Measurements from ENCODE around the gene FHL2.

The FHL2 gene

GRCh38 chr2:105371810-105372209 lies 27.0 kb downstream of the FHL2 start:
- TF ChIP-seq GATA2 (IDR thresholded peaks at IDR 0.05; ENCODE audit: low read depth, low read length) (no peak), GATA3 (IDR thresholded peaks at IDR 0.05; ENCODE audit: low read depth, low read length) (no peak)

DNA sequence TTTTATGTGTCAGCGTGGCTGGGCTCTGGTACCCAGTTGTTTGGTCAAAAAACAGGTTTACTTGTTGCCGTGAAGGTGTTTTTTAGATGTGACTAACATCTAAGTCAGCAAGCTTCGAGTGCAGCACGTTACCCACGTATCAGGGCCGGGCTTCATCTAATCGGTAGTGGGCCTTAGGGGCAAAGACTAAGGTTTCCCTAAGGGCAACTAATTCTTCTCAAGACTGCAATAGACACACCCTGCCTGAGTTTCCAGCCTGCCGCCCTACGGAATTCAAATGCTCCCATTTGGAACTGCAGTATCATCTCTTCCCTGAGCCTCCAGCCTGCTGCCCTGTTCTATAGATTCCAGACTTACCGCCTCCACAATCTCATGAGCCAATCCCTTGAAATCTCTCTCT lies 27.7 kb downstream of the FHL2 start:
- TF ChIP-seq GATA3 (IDR thresholded peaks at IDR 0.05; ENCODE audit: low read depth, low read length) (no peak), GATA2 (IDR thresholded peaks at IDR 0.05; ENCODE audit: low read depth, low read length) (no peak)

- no peak for TF ChIP-seq GATA2 (IDR thresholded peaks at IDR 0.05; ENCODE audit: low read depth, low read length)
- TF ChIP-seq GATA3 (IDR thresholded peaks at IDR 0.05; ENCODE audit: low read depth, low read length): no peak
These were observed 28.8 kb downstream of the FHL2 start for GRCh38 chr2:105369777-105370690.

GRCh38 chr2:105368759-105369408 lies 30.0 kb downstream of the FHL2 start:
- TF ChIP-seq GATA3 (IDR thresholded peaks at IDR 0.05; ENCODE audit: low read depth, low read length): no peak
- TF ChIP-seq GATA2 (IDR thresholded peaks at IDR 0.05; ENCODE audit: low read depth, low read length): no peak

GRCh38 chr2:105365206-105365605 lies 33.6 kb downstream of the FHL2 start:
- no peak for TF ChIP-seq GATA2 (IDR thresholded peaks at IDR 0.05; ENCODE audit: low read depth, low read length)
- no peak for TF ChIP-seq GATA3 (IDR thresholded peaks at IDR 0.05; ENCODE audit: low read depth, low read length)

- TF ChIP-seq GATA2 (IDR thresholded peaks at IDR 0.05; ENCODE audit: low read depth, low read length): no peak
- TF ChIP-seq GATA3 (IDR thresholded peaks at IDR 0.05; ENCODE audit: low read depth, low read length): no peak
These were observed 34.3 kb downstream of the FHL2 start for GRCh38 chr2:105364436-105365139.

DNA sequence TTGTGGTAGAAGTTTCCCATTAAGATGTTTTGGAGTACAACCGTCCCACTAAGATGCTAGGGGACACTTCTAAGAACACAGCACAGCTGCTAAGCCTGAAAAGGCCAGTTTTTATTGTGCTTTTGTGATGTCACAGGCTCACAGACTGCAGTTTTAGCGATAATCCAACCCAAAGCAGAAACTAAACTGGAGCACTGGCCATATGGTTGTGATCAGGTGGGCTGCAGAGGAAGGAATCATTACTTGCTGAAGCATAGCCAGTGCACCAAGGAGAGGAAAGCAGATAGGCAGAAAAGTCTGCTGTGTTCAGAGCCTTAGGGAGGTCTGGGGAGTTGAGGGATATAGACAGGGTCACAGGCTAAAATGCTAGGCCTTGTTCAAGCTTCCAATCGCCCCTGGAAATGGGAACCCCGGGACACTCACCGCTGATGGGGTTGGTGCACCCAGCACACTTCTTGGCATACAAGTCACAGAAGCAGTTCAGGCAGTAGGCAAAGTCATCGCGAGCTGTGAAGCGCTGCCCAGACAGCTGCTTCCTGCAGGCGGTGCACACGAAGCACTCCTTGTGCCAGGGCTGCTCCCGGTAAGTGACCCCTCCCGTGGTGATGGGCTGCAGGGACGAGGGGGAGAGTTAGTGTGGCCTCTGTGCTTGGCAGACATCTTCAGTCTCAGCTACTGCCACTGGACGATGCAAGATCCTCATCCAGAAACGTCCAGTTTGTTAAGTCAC lies 35.8 kb downstream of the FHL2 start:
- no peak for TF ChIP-seq GATA2 (IDR thresholded peaks at IDR 0.05; ENCODE audit: low read depth, low read length)
- no peak for TF ChIP-seq GATA3 (IDR thresholded peaks at IDR 0.05; ENCODE audit: low read depth, low read length)

- TF ChIP-seq GATA3 (IDR thresholded peaks at IDR 0.05; ENCODE audit: low read depth, low read length) (no peak), GATA2 (IDR thresholded peaks at IDR 0.05; ENCODE audit: low read depth, low read length) (no peak)
These were observed 37.6 kb downstream of the FHL2 start for GRCh38 chr2:105361102-105361889.

DNA sequence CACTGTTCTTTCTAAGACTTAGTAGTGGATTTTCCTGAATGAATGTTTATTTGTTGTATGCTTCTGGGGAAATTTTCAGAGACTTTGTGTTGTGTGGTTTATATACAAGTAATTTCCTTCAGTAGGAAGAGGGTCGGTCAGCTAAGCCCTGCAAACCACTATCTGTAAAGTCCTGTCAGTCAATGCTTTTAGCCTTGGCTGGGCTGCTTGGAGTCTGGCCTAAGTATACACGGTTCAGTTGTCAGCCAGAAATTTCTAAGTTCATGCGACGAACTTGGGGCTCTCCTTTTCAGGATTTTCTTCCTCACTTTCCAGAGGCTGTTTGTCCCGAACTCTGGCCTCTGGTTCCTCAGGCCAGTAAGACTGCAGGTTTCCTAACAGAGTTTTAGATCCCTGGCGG lies 40.3 kb downstream of the FHL2 start:
- no peak for TF ChIP-seq GATA2 (IDR thresholded peaks at IDR 0.05; ENCODE audit: low read depth, low read length)
- no peak for TF ChIP-seq GATA3 (IDR thresholded peaks at IDR 0.05; ENCODE audit: low read depth, low read length)

GRCh38 chr2:105357122-105357521 lies 41.7 kb downstream of the FHL2 start:
- TF ChIP-seq GATA3 (IDR thresholded peaks at IDR 0.05; ENCODE audit: low read depth, low read length) (no peak), GATA2 (IDR thresholded peaks at IDR 0.05; ENCODE audit: low read depth, low read length) (no peak)

DNA sequence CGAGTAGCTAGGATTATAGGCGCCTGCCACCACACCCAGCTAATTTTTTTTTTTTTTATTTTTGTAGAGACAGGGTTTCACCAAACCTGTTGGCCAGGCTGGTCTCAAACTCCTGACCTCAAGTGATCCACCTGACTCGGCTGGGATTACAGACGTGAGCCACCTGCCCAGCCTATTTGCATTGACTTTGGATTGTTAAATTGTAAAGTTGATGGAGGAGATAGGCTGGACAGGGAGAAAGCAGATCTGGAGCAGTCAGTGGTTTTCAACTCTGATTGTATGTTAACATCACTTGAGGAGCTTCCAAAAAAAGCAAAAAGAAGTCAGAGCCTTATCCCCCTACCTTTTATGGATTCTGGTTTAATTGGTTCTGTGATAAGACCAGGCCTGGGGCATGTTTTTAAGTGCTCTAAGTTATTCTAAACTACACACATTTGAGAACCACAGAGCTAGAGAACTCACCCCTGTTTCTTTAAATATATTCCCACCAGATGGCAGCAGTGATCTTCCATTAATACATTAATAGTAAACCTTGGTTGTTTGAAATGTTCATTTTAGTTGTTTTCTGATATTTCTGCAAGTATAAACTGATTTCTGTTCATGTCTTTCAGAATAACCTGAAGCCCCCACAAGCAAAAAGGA lies 54.0 kb downstream of the FHL2 start:
- TF ChIP-seq GATA2 (IDR thresholded peaks at IDR 0.05; ENCODE audit: low read depth, low read length): no peak

GRCh38 chr2:105339414-105339813 lies 59.4 kb downstream of the FHL2 start:
- no peak for TF ChIP-seq GATA2 (IDR thresholded peaks at IDR 0.05; ENCODE audit: low read depth, low read length)
- TF ChIP-seq GATA3 (IDR thresholded peaks at IDR 0.05; ENCODE audit: low read depth, low read length): no peak

DNA sequence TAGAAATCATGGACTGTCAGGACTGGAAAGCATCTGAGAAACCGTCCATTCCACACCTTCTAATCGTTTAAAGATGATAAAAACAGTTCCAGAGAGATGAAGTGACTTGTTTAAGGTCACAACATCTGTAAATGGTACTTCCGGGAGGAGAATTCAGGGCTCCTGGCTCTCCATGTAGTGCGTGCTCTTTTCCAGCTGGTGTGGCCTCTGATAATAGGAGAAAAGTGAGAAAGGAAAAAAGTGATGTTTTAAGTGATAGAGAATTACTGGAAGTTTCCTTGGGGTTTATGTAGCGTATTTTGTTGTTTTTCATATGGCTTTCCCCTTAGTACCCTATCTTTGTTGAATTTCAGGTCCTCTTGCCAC lies 60.8 kb downstream of the FHL2 start:
- TF ChIP-seq GATA2 (IDR thresholded peaks at IDR 0.05; ENCODE audit: low read depth, low read length): no peak
- TF ChIP-seq GATA3 (IDR thresholded peaks at IDR 0.05; ENCODE audit: low read depth, low read length): no peak

Measured in SH-SY5Y (cell line).